GM13976 (cell line): ENCODE results near the gene CCDC192.

ENCODE experiments used
- DNase-seq: peaks from one replicate; pipeline ENCODE4 v3.0.0; 2012; ENCODE audit warnings: low spot score
- CTCF ChIP-seq: IDR thresholded peaks from 2 replicates; pipeline ENCODE4 v1.5.1; 2012; ENCODE audit warnings: borderline replicate concordance, mild to moderate bottlenecking; ENCODE audit not compliant: insufficient read depth; ENCODE audit errors: extremely low read depth, missing control alignments, control extremely low read depth
- in situ Hi-C: fragments of 300-500 bp; cut with MboI; formaldehyde crosslinking; loops from one replicate; pipeline ENCODE4 v1.12.0; 2022; ENCODE audit warnings: low sequenced_read_pairs, mixed read lengths, inconsistent platforms; ENCODE audit not compliant: unreplicated experiment

Gene CCDC192

DNA sequence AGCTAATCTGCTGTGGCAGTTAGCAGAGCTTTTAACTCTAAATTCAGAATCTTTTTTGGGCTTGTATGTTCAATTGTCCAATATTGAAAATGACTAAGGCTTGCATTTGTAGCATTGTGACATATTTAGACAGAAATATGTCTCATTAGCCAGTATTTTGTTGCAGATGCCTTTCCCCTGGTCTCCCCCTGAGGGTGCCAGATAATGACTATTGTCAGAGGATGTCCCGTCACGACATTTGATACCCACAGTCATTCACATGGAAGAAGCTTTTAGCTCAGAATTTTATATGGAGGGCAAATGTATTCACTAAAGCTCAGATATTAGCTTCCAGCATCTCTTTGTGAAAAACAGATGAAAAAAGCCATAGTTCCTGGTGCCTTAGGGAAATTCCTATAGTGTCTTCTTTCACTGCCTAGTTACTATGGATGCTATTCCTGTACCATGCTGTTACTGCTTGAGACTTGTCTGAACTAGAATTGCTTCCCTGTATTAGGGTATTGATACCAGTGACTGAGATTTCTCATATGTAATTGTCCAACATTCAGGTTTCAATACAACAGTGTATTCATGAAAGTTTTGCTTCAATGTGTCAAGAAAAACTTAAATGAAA lies 96.2 kb downstream of the CCDC192 start:
- TF ChIP-seq CTCF: no peak
- in situ Hi-C loops: no loop called here
- DNase-seq: no peak

DNA sequence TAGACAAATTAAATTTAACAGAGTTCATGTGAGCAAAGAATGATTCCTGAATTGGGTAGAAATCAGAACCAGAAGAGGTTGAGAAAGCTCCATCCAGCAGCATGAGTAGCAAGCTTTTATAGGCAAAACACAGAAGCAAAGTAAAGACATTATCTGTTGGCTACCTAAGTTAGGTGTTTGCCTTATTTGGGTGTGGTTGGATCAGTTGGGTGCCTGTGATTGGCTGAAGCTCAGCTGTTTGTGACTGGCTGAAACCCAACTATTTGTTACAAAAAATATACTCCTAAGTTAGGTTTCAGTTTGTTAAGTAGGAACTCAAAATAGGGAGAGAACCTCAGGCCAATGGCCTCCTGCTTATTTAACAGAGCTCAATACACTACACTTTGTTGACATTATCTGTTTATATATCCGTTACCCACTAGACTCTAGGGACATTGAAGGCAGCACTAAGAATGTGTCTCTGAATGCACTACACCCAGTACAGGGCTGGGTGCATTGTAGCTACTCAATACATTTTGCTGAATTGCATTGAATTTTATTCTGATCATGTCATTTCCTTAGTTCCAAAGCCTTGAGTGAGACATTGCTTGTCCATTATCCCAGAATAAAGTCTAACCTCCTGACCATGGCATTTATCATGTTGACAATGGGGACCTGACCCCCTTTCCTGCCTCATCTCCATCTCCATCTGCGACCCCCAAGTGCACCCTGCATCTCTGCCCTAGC lies 98.7 kb downstream of the CCDC192 start:
- TF ChIP-seq CTCF: no peak
- no peak for DNase-seq

GRCh38 chr5:127802477-127802865 lies 99.3 kb downstream of the CCDC192 start:
- DNase-seq: no peak
- TF ChIP-seq CTCF: no peak
- in situ Hi-C loops: no loop called here

More for the DNA sequence above, 98.7 kb downstream of the CCDC192 start:
- in situ Hi-C loops: no loop called here

DNA sequence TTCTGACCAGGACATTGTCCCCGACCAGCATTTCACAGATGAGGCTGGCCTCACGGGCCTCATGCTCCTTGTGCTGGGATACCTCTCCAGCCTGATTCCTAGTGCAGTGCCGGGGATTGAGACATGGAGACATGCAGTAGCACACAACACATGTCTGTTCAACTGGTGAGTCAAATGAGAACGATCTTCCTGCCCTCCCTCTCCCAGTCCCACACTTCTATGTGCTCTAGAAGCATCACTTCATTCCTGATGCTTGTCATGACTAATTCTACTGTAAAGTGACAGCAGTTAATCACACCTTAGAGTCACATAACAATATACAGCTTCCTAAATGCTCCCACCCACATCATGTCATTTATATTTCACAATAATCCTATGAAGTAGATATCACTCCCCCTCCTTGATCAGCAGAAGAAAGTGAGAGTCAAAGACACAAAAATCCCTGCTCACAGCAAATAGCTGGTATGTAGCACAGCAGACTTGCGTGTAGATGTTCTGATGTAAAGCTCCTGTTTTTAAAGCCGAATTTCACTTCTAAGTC lies 101.8 kb downstream of the CCDC192 start:
- DNase-seq: no peak
- no peak for TF ChIP-seq CTCF
- in situ Hi-C loops: no loop called here

GRCh38 chr5:127805448-127805847 lies 102.3 kb downstream of the CCDC192 start:
- no peak for DNase-seq

GRCh38 chr5:127806776-127807175 lies 103.6 kb downstream of the CCDC192 start:
- no peak for TF ChIP-seq CTCF
- no peak for DNase-seq
- in situ Hi-C loops: no loop called here

More at GRCh38 chr5:127805448-127805847, 102.3 kb downstream of the CCDC192 start:
- TF ChIP-seq CTCF: no peak
- in situ Hi-C loops: no loop called here

DNA sequence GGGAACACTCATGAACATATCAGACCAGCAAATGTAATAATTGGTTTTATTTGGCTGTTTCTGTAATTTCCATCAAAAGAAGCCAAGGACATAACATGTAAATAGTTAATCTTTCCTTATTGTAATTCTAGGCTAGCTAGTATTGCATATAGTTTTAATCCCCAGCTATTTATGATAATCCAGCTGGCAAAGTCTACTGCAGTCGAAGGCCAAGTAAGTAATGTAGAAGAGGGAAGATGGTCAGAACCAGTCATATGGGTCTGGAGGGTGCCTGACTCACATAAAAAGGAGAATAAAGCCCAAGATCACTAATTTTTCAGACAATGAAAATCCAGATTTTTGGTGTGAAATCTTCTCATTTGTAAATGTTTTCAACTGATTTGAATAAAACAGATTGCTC lies 106.3 kb downstream of the CCDC192 start:
- in situ Hi-C loops: no loop called here
- TF ChIP-seq CTCF: no peak

More for the DNA sequence above, 106.3 kb downstream of the CCDC192 start:
- no peak for DNase-seq
